GM18505 (cell line): ENCODE measurements around the gene PLCD3.
A peak's percentile ranks its signal among the peaks of the same experiment; 100 is the strongest.

Experiments used
- ATAC-seq: cut with Tn5 transposase; IDR thresholded peaks from one replicate; pipeline ENCODE4 v1.9.1; 2021; ENCODE audit not compliant: unreplicated experiment
- POLR2A ChIP-seq: IDR thresholded peaks from 4 replicates; pipeline ENCODE4 v1.6.1; 2011; ENCODE audit warnings: borderline replicate concordance; ENCODE audit not compliant: insufficient read depth, insufficient read length; ENCODE audit errors: extremely low read depth

The PLCD3 gene

DNA sequence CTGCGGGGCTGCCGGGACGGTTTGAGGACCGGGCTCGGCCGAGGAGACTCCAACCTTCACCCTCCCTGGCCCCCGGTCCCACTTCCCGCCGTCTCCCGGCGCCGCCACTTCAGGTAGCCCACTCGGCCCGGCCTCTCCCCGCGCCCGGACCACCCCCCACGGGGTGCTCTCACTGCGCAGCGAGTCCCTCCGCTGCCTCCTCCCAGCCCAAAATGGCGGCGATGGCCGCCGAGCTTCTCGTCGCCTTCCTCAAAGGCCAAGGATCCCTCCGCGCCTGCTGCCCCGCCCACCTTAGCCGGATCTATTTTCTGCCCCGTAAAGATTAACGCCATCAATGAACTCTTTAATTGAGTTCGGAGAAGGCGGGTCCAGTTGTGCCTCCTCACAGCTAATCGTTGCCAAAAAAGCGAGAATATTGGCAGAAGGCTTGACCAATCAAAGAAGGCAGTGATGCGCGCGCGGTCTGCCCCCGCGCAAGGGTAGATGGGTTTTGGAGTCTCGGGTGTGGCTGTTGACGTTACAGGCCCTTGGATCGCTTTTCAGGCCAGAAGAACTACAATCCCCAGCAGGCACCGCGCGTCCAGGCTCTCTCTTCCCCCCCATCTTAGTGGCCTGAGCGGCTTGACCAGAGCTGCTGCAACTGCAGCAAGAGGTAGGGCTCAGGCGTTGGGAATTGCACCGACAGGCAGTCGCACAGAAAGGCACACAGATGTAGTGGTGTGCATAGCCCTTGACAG lies 29.1 kb upstream of the PLCD3 start, which contains the start of gene HEXIM2:
Gene HEXIM2, plus strand, starts transcription at position 588 of the 737 bp plus-strand sequence. CDS start 919 bp downstream, outside the sequence.
- ATAC-seq, result peak; percentile 77
- peak; percentile 92 for TF ChIP-seq POLR2A

DNA sequence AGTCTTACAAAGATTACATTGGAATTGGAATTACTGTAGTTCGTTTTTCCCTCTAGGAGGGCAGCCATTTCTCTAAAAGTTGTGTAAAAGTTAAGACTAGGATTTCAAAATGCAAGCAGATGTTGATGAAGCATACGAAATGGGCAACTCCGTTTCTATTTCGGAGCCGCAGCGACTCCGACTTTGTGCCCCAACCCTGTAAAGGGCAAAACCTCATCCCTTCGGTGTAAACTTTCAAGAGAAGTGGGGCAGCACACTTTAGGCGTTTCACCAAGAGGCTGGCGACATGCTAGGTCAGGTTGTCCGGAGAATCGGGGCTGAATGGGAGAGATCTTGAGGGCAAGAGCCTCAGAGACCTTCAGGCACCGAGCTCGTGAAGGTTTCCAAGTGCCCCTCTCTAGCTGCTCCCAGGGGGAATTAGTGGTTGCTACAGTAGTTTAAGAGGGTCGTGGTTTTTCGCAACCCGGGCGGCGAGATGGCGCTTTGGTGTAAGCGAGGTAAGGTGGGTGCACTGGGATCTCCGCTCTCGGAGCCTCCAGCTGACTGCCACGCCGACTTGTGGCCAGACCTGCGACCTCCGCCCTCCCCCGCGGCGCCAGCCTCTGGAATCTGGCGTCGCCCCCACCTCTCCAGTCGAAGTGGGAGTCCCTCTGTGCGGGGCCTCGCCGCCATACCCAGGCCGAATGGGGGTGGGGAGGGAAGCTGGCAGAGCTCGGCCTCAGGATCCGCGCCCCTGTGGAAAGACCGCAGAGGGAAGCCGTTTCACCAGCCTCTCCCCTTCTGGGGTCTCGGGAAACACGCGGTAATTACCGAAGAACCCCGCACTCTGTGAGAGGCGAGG lies 28.4 kb upstream of the PLCD3 start:
- ATAC-seq, result peak; percentile 32
- no peak for TF ChIP-seq POLR2A

DNA sequence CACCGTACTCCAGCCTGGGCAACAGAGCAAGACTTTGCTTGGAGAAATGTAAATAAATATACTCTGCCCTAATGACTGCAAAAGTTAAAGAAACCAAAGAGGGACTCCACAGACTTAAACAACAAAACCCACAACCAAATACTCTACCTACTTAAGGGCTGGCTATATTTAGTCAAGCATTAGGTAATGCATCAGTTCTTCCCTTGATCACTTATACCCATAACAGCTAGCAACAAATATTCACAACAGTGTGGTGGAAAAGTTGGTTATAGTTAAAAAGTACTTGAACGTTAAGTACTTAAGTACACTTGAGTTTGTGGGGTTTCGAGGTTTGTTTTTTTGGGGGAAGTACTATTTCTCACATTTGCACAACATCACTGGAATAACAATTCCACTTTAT lies 23.9 kb upstream of the PLCD3 start:
- no peak for ATAC-seq
- TF ChIP-seq POLR2A, result no peak

DNA sequence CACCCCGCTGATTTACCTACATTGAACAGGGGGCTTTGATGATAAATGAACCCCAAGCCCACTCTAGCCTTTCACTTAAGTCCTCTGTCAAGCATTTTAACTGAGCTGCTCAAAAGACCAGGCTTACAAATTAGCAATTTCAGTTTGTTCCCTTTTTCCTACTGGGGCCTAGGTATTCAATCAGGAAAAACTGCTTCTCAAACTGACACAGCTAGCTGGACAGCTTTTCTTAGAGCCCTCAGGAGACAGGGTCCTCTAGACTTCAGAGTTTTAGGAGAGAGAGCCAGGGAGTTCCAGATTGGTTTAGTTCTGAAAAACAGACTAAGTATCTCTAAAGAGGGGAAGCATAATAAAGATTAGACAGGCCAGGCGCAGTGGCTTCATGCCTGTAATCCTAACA lies 23.2 kb upstream of the PLCD3 start:
- no peak for TF ChIP-seq POLR2A
- ATAC-seq, result no peak

DNA sequence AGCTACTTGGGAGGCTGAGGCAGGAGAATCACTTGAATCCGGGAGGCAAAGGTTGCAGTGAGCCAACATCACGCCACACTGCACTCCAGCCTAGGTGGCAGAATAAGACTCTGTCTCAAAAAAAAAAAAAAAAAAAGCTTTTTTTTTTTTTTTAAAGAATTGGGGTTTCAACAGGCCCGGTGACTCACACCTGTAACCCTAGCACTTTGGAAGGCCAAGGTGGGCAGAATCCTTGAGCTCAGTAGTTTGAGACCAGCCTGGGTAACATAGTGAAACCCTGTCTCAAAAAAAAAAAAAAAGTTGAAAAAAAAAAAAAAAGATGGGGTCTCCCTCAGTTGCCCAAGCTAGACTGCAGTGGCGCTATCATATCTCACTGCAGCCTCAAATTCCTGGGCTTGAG lies 22.7 kb upstream of the PLCD3 start:
- no peak for TF ChIP-seq POLR2A
- ATAC-seq, result no peak

DNA sequence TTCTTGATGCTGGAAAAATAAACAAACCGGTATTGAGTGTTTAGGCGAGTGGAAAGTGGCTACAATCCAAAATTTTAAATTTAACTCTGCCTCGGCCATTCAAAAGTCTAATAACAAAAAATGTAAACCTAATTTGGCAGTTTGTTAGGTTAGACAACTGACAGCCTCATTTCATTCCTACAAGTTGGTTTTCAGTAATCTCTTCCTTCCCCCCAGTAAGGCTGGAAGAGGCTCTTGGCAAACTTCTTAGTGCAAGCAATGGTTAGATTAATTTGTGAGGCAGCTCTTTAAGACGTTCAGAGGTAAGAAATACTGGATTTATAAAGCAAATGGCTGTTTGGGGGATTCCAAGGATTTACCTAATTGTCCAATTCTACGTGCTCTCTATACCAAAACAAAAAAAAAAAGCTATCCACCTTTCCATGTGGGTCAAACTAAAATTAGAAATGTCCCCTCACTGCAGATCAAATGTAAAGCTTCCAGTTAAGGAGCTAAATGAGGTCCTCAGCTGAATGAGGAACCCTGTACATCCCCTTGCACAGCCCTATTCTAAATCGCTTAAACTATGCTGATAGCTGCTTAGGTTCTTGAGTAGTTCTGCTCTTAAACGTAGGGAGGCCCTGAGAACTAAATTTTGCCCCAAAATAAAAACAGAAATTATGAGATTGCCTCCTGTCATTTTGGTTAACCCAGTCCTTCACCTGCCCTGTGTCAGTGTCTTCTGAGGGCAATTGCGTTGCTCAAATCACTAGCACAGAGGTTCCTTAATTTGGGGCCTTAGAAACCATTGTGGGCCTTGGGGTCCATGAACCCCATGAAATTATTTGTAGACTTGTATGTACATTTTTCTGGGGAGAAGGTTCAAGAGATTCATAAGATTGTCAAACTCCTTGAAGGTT lies 18.8 kb upstream of the PLCD3 start:
- no peak for TF ChIP-seq POLR2A

DNA sequence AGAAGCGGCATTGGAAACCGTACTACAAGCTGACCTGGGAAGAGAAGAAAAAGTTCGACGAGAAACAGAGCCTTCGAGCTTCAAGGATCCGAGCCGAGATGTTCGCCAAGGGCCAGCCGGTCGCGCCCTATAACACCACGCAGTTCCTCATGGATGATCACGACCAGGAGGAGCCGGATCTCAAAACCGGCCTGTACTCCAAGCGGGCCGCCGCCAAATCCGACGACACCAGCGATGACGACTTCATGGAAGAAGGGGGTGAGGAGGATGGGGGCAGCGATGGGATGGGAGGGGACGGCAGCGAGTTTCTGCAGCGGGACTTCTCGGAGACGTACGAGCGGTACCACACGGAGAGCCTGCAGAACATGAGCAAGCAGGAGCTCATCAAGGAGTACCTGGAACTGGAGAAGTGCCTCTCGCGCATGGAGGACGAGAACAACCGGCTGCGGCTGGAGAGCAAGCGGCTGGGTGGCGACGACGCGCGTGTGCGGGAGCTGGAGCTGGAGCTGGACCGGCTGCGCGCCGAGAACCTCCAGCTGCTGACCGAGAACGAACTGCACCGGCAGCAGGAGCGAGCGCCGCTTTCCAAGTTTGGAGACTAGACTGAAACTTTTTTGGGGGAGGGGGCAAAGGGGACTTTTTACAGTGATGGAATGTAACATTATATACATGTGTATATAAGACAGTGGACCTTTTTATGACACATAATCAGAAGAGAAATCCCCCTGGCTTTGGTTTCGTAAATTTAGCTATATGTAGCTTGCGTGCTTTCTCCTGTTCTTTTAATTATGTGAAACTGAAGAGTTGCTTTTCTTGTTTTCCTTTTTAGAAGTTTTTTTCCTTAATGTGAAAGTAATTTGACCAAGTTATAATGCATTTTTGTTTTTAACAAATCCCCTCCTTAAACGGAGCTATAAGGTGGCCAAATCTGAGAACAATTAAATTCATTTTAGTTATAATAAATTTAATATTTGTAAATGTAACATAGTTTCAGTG lies 17.7 kb upstream of the PLCD3 start:
- TF ChIP-seq POLR2A, result peak; percentile 45
- ATAC-seq, result no peak

More for the DNA sequence above, 18.8 kb upstream of the PLCD3 start:
- ATAC-seq, result no peak

DNA sequence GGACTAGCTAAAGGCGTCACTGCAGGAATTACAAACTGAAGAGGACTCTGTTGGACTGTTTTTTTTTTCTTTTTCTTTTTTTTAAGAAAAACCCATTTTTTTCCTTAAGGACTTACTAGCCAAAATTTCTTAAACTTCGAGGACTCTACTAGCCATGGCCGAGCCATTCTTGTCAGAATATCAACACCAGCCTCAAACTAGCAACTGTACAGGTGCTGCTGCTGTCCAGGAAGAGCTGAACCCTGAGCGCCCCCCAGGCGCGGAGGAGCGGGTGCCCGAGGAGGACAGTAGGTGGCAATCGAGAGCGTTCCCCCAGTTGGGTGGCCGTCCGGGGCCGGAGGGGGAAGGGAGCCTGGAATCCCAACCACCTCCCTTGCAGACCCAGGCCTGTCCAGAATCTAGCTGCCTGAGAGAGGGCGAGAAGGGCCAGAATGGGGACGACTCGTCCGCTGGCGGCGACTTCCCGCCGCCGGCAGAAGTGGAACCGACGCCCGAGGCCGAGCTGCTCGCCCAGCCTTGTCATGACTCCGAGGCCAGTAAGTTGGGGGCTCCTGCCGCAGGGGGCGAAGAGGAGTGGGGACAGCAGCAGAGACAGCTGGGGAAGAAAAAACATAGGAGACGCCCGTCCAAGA lies 16.8 kb upstream of the PLCD3 start:
- peak; percentile 25 for ATAC-seq
- no peak for TF ChIP-seq POLR2A

DNA sequence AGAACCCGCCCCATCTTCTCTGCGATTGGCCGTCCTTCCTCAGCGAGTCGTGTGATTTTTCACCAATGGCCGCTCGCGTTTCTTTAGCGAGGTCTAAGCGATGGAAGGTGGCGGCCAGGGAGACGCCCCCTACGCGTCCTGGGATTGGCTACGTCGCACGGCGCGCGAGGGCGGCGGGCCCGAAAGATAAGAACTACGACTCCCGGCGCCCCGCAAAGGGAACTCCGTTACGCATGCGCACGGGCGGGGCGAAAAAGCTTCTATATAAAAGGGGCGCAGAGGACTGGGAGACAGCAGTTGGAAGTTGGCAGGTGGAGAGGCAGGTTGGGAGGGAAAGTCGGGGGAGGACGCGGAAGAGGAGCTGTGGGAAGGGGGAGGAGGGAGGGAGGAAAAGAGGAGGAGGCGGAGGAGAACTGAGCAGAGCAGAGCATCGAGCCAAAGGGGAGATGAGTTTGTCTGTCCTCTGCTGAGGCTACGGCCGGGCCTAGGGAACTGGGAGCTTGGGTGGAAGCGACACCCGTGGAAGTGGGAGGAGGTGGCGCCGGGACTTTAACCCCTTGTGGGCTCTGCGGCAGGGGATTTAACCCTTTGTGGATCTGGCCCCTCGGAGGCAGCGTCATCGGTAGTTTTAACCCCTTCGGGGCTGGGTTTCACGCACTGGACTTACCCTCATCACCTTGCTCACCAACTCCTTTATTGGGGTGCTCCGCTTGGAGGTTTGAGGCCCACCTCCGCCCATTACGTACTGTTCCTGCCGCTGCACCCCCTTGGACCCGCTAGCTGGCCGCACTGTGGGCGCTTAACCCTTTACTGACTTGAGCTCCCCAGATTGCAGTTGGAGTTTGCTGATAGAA lies 16.1 kb upstream of the PLCD3 start, which contains the start of gene HEXIM1:
Gene HEXIM1, plus strand, starts transcription at position 293 of the 854 bp plus-strand sequence. CDS start 716 bp downstream, outside the sequence.
- peak; percentile 58 for ATAC-seq
- peak; percentile 100 for TF ChIP-seq POLR2A

DNA sequence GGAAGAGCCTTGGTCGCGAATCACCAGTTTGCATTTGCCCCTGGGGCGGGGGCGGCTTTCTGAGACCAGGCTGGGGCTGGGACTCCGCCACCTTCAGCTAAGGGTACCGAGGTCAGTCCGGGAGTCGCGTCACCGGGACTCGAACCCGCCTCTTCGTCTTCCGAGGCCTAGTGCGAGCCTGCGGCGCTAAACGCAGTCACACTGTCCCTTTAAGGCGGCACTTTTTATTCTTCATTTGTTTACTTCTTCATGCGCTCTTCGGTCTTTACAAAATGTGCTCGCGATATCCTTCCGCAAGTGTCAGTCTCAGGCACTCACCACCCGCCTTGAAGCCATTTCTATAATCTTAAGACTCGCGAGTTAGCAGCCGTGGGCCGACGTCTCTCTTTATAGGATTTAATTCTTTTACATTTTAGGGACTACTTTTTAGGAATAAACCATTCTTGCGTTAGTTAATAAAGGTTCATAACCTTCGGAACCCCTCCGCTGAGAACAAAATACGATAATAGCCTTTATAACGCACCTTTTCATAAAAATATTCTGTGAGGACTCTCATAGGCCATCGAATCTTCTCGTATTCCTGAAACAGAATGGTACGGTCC lies 15.4 kb upstream of the PLCD3 start:
- peak; percentile 17 for ATAC-seq
- no peak for TF ChIP-seq POLR2A
